Trophoblast cell (in vitro differentiated cells and primary cell): ENCODE results near the gene TTN.

Source experiments
- DNase-seq, 2 donors: peaks; one replicate each; pipeline ENCODE4 v3.0.0-alpha.2; 2016
- H2AFZ ChIP-seq: 2 replicates; pipeline ENCODE4 v1.6.1; 2013; ENCODE audit warnings: low read length, moderate library complexity, mild to moderate bottlenecking; ENCODE audit not compliant: insufficient read depth, poor library complexity
- H2AK5ac ChIP-seq: 2 replicates; pipeline ENCODE4 v1.6.1; 2013; ENCODE audit warnings: mild to moderate bottlenecking, low read length
- H2BK120ac ChIP-seq: 2 replicates; pipeline ENCODE4 v1.6.1; 2013; ENCODE audit warnings: low read length, mild to moderate bottlenecking, moderate library complexity; ENCODE audit not compliant: insufficient read depth, poor library complexity
- H2BK12ac ChIP-seq: 2 replicates; pipeline ENCODE4 v1.6.1; 2013; ENCODE audit warnings: mild to moderate bottlenecking, low read length, moderate library complexity
- H2BK5ac ChIP-seq: 2 replicates; pipeline ENCODE4 v1.6.1; 2013; ENCODE audit warnings: low read length, low read depth, moderate library complexity, mild to moderate bottlenecking; ENCODE audit not compliant: poor library complexity
- H3K14ac ChIP-seq: 2 replicates; pipeline ENCODE4 v1.6.1; 2013; ENCODE audit warnings: mild to moderate bottlenecking, low read length
- H3K18ac ChIP-seq: 2 replicates; pipeline ENCODE4 v1.6.1; 2013; ENCODE audit warnings: mild to moderate bottlenecking, low read length
- H3K23ac ChIP-seq: 2 replicates; pipeline ENCODE4 v1.6.1; 2013; ENCODE audit warnings: low read length
- H3K27ac ChIP-seq: 2 replicates; pipeline ENCODE4 v1.5.1; 2013; ENCODE audit warnings: low read depth, mild to moderate bottlenecking, inconsistent platforms, low read length, moderate library complexity
- H3K27me3 ChIP-seq: 2 replicates; pipeline ENCODE4 v1.6.1; 2013; ENCODE audit warnings: inconsistent platforms, mild to moderate bottlenecking, low read length, moderate library complexity; ENCODE audit not compliant: insufficient read depth
- H3K36me3 ChIP-seq, 2 experiments: 1 replicate in 1 of 2; 2 replicates in 1 of 2; pipeline ENCODE4 v1.6.1; 2013; ENCODE audit warnings: low read length in 2 of 2, mild to moderate bottlenecking in 2 of 2, moderate library complexity in 1 of 2; ENCODE audit not compliant: insufficient read depth in 2 of 2, control insufficient read depth in 1 of 2
- H3K4ac ChIP-seq: 2 replicates; pipeline ENCODE4 v1.6.1; 2013; ENCODE audit warnings: low read depth, mild to moderate bottlenecking, low read length, moderate library complexity
- H3K4me1 ChIP-seq, 2 experiments: 1 replicate in 1 of 2; 2 replicates in 1 of 2; pipeline ENCODE4 v1.6.1; 2013; ENCODE audit warnings: low read length in 2 of 2, mild to moderate bottlenecking in 2 of 2, moderate library complexity in 1 of 2; ENCODE audit not compliant: insufficient read depth in 2 of 2, control insufficient read depth in 1 of 2
- H3K4me2 ChIP-seq: 2 replicates; pipeline ENCODE4 v1.6.1; 2013; ENCODE audit warnings: inconsistent platforms, mild to moderate bottlenecking, low read length, moderate library complexity
- H3K4me3 ChIP-seq: 2 replicates; pipeline ENCODE4 v1.5.1; 2013; ENCODE audit warnings: mild to moderate bottlenecking, low read depth, low read length, inconsistent platforms
- H3K79me1 ChIP-seq: one replicate; pipeline ENCODE4 v1.6.1; 2013; ENCODE audit warnings: low read length
- H3K79me2 ChIP-seq: 2 replicates; pipeline ENCODE4 v1.6.1; 2013; ENCODE audit warnings: low read length, mild to moderate bottlenecking; ENCODE audit not compliant: control insufficient read depth, insufficient read depth, poor library complexity
- H3K9ac ChIP-seq: 2 replicates; pipeline ENCODE4 v1.6.1; 2013; ENCODE audit warnings: mild to moderate bottlenecking, low read length
- H3K9me3 ChIP-seq: 2 replicates; pipeline ENCODE4 v1.6.1; 2013; ENCODE audit warnings: low read depth, mild to moderate bottlenecking, control low read depth, inconsistent platforms, low read length; ENCODE audit not compliant: insufficient read depth
- H4K12ac ChIP-seq: 2 replicates; pipeline ENCODE4 v1.6.1; 2013; ENCODE audit warnings: low read depth, mild to moderate bottlenecking, low read length, moderate library complexity
- H4K8ac ChIP-seq: 2 replicates; pipeline ENCODE4 v1.6.1; 2013; ENCODE audit warnings: low read depth, mild to moderate bottlenecking, low read length, moderate library complexity
- H4K91ac ChIP-seq: one replicate; pipeline ENCODE4 v1.6.1; 2013; ENCODE audit warnings: low read depth, mild to moderate bottlenecking, low read length, moderate library complexity
- WGBS: extraction: QIAGEN DNeasy Blood & Tissue Kit; methylation state at CpG from one replicate; pipeline ENCODE4 v1.1.7; 2013; ENCODE audit warnings: missing lambda C conversion rate; ENCODE audit not compliant: insufficient read length, insufficient coverage; ENCODE audit errors: extremely low coverage; 5-methylcytosine and 5-hydroxymethylcytosine counted together

TTN gene

GRCh38 chr2:178530625-178531142, 276.5 kb downstream of the TTN start:
- H3K79me1 ChIP-seq, result no peaks in the 10 kb centered on the region
- no peak overlapping the region for H2AK5ac ChIP-seq
- no peak overlapping the region for H3K14ac ChIP-seq
- no peak overlapping the region for H2AFZ ChIP-seq
- no peak overlapping the region for H3K9ac ChIP-seq
- H2BK5ac ChIP-seq, result no peak overlapping the region
- no peaks in the 10 kb centered on the region for H3K9me3 ChIP-seq
- no peak overlapping the region for H3K27ac ChIP-seq
- WGBS, result no CpG with 5 or more reads among the region's 8 CpGs
- no peak overlapping the region for H2BK120ac ChIP-seq
- H3K4ac ChIP-seq, result no peak overlapping the region
- H3K79me2 ChIP-seq, result no peaks in the 10 kb centered on the region
- H3K4me1 ChIP-seq, result no peaks in the 10 kb centered on the region
- H2BK12ac ChIP-seq, result no peak overlapping the region
- H3K4me3 ChIP-seq, result no peak overlapping the region
- no peak overlapping the region for H3K18ac ChIP-seq
- H3K23ac ChIP-seq, result no peak overlapping the region
- no peak overlapping the region for H4K91ac ChIP-seq
- H4K8ac ChIP-seq, result no peak overlapping the region
- no peak overlapping the region for H4K12ac ChIP-seq
- H3K27me3 ChIP-seq, result no peaks in the 10 kb centered on the region
- H3K4me2 ChIP-seq, result no peak overlapping the region
- peaks cover 6 to 16% of the 10 kb centered on the region in 2 experiments for H3K36me3 ChIP-seq
- DNase-seq, result no peak

DNA sequence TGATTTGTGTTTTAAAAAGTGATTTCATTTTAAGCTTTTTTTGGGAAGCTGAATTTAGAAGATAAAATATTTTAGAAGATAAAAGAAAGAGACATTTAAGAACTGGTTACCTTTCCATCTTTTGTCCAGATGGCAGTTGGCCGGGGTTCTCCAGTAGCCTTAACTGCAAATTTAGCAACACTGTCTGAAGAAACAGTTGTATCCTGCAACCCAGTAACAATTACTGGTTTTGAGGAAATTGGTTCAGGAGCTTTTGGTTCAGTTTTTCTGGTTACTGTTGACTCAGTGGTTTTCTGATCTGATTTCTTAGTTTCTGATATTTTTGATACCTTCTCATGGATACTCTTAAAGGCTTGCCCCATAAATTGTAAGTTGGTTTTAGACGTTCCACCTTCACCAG, 277.1 kb downstream of the TTN start:
- Histone ChIP-seq H2AFZ (no peak overlapping the region), H3K27me3 (no peaks in the 10 kb centered on the region), H2AK5ac (no peak overlapping the region), H3K27ac (no peak overlapping the region), H3K4me3 (no peak overlapping the region), H3K14ac (no peak overlapping the region), H2BK5ac (no peak overlapping the region), H3K9me3 (no peaks in the 10 kb centered on the region), H4K12ac (no peak overlapping the region), H3K4ac (no peak overlapping the region), H4K8ac (no peak overlapping the region), H2BK12ac (no peak overlapping the region), H3K79me1 (no peaks in the 10 kb centered on the region), H3K4me1 (no peaks in the 10 kb centered on the region), H3K36me3 (peaks cover 6 to 13% of the 10 kb centered on the region in 2 experiments), H3K79me2 (no peaks in the 10 kb centered on the region), H3K9ac (no peak overlapping the region), H3K4me2 (no peak overlapping the region), H3K18ac (no peak overlapping the region), H3K23ac (no peak overlapping the region), H2BK120ac (no peak overlapping the region), H4K91ac (no peak overlapping the region)
- no CpG with 5 or more reads among the region's 2 CpGs for WGBS
- DNase-seq, result no peak

DNA sequence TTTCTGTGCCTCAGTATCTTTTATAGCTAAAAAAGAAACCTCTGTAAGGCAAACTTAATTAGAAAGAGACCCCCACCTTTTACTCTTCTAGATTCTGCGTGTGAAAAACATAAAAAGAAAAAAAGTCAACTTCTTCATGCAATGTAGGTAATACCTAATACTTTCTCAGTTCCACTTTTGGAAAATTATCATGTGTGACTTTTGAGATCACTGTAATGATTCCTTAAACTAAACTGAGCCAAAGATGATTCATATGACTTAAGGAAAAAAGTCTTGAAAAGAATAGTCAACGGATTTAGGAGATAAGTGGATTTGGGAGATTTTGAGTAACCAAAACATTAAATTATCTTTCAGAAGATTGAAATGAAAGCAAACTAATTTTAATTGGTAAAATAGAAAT, 278.0 kb downstream of the TTN start:
- WGBS, result no CpG with 5 or more reads among the region's 2 CpGs
- Histone ChIP-seq H4K12ac (no peak overlapping the region), H3K23ac (no peak overlapping the region), H2AFZ (no peak overlapping the region), H3K79me2 (no peaks in the 10 kb centered on the region), H3K4me2 (no peak overlapping the region), H3K27ac (no peak overlapping the region), H3K27me3 (no peaks in the 10 kb centered on the region), H2BK12ac (no peak overlapping the region), H3K4me3 (no peak overlapping the region), H2BK120ac (no peak overlapping the region), H2BK5ac (no peak overlapping the region), H3K36me3 (peaks cover 6 to 12% of the 10 kb centered on the region in 2 experiments), H3K4me1 (no peaks in the 10 kb centered on the region), H3K9ac (no peak overlapping the region), H4K8ac (no peak overlapping the region), H4K91ac (no peak overlapping the region), H3K14ac (no peak overlapping the region), H3K79me1 (no peaks in the 10 kb centered on the region), H3K18ac (no peak overlapping the region), H3K9me3 (no peaks in the 10 kb centered on the region), H2AK5ac (no peak overlapping the region), H3K4ac (no peak overlapping the region)
- no peak for DNase-seq

DNA sequence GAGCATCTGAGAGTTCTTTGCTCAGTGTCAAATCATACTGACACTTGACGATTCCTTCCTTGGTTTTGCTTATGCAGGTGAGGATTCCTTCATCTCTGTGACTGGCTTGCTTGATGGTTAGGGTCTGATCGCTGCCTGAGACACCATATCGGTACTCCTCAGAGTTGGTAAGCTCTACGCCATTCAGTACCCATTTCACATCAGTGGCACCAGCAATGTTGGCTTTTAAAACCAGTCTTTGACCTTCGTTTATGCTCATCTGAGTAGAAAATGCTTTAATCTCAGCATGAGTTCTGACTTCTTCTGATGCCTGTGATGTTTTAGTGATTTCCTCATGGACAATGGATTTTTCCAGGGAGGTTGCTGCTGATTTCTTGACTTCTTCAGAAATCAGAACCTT, 278.6 kb downstream of the TTN start:
- H2BK12ac ChIP-seq, result no peak overlapping the region
- DNase-seq, result peak in 1 of 2 donors; percentile 3
- H3K9ac ChIP-seq, result no peak overlapping the region
- no peak overlapping the region for H3K4me2 ChIP-seq
- no peak overlapping the region for H2BK120ac ChIP-seq
- H3K27me3 ChIP-seq, result no peaks in the 10 kb centered on the region
- no peak overlapping the region for H3K23ac ChIP-seq
- no peak overlapping the region for H4K8ac ChIP-seq
- H3K4me1 ChIP-seq, result peaks cover 0 to 2% of the 10 kb centered on the region in 2 experiments
- peaks cover 4 to 12% of the 10 kb centered on the region in 2 experiments for H3K36me3 ChIP-seq
- H4K91ac ChIP-seq, result no peak overlapping the region
- no CpG with 5 or more reads among the region's 5 CpGs for whole genome bisulfite sequencing
- H3K18ac ChIP-seq, result no peak overlapping the region
- H2BK5ac ChIP-seq, result no peak overlapping the region
- H2AK5ac ChIP-seq, result no peak overlapping the region
- H3K27ac ChIP-seq, result no peak overlapping the region
- no peak overlapping the region for H2AFZ ChIP-seq
- H3K4ac ChIP-seq, result no peak overlapping the region
- H3K14ac ChIP-seq, result no peak overlapping the region
- peaks cover 1% of the 10 kb centered on the region for H3K79me2 ChIP-seq
- H3K4me3 ChIP-seq, result no peak overlapping the region
- no peaks in the 10 kb centered on the region for H3K9me3 ChIP-seq
- H4K12ac ChIP-seq, result no peak overlapping the region
- no peaks in the 10 kb centered on the region for H3K79me1 ChIP-seq
